ENCODE measurements around the gene NAA15. TPM values are rescaled to one million over a fixed set of nuclear protein-coding genes. Genes with fewer than 3 reads are reported as not detected.

NAA15 gene
- total RNA-seq, 4 donors from 2014 or later: 17.5 to 28.5 (median 20.5) TPM

DNA sequence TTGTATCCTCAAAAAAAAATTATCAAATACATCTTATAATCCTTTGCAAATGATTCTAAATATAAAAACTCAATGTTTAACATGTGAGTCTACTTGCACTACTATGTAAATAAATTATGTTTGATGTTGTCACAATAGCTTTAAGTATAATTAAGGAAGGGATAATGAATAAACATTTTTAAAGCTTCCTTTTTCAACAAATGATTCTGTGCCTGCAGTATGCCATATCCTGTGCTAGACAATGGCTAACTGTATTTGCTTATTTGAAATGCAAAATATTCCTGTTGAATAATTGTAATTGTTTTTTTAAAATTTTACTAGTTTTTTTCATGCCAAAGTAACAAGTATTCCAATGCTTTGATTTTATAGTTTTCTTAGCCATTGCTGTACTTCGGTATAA lies 60.0 kb downstream of the NAA15 start:
- DNase-seq (ENCODE audit: low spot score in 2 of 2): no peak
- no peak for TF ChIP-seq POLR2A (IDR thresholded peaks at IDR 0.05)
- TF ChIP-seq, protein P1, sequence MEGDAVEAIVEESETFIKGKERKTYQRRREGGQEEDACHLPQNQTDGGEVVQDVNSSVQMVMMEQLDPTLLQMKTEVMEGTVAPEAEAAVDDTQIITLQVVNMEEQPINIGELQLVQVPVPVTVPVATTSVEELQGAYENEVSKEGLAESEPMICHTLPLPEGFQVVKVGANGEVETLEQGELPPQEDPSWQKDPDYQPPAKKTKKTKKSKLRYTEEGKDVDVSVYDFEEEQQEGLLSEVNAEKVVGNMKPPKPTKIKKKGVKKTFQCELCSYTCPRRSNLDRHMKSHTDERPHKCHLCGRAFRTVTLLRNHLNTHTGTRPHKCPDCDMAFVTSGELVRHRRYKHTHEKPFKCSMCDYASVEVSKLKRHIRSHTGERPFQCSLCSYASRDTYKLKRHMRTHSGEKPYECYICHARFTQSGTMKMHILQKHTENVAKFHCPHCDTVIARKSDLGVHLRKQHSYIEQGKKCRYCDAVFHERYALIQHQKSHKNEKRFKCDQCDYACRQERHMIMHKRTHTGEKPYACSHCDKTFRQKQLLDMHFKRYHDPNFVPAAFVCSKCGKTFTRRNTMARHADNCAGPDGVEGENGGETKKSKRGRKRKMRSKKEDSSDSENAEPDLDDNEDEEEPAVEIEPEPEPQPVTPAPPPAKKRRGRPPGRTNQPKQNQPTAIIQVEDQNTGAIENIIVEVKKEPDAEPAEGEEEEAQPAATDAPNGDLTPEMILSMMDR (IDR thresholded peaks at IDR 0.05): no peak
- intact Hi-C loops (cut with DNase I; ENCODE audit: low total_unique reads): no loop called here
- 90 to 91% methylated on average over 1 of the region's 1 CpG for WGBS, 2 donors
- H3K4me3 ChIP-seq (ENCODE audit: low read depth, poor library complexity, severe bottlenecking): no peak overlapping the region

DNA sequence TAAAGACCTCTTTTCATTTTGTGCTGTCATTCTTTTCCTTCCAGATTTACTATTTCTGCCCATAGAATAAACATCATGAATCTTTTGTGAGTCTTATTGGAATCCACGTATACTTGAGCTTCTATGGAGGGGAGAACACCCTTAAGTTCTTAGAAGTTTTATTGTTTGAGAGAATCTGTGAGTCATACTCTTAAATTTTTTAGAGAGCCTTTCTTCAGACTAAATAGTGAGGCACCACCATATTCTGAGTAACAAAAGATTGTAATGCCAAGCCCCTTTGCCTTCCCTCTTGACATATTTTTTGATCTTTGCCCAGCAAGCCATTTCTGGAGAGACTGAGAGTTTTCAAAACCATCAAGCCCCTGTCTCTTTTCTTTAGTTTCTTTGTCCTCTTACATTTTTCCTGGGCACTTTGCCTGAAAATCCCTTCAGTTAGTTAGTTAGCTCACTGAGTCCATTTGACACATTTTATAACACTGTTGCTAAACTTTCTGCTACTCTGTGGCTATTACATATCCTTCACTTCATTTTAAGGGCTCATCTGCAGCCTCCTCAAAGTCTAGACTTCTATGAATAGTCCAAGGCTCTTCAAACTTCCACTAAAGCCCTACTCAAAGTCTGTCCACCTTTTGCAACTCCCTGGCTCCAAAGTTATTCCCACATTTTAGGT lies 66.3 kb downstream of the NAA15 start:
- no peak for DNase-seq (ENCODE audit: low spot score in 2 of 2)
- intact Hi-C loops (cut with DNase I; ENCODE audit: low total_unique reads): no loop called here
- WGBS, 2 donors: 59 to 63% methylated on average over 1 of the region's 1 CpG
- TF ChIP-seq POLR2A (IDR thresholded peaks at IDR 0.05): no peak
- TF ChIP-seq, protein P1 (IDR thresholded peaks at IDR 0.05): no peak
- no peak overlapping the region for H3K4me3 ChIP-seq (ENCODE audit: low read depth, poor library complexity, severe bottlenecking)

DNA sequence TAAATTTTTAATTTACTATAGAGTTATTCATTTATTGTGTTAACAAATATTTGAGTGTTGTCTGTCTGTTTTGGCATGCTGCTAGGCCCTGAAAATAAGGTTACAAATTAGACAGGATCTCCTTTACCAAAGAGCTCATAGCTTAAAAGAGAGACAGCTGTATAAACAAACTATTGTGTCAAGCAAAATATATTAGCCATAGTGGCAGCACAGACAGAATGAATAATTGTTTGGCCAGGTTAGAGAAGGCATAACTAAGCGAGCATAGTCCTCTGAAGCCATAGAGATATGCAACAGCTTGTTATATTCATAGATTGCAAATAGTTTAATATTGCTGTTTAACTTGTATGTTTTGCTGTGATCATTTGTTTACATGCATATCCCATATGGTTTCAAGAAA lies 67.7 kb downstream of the NAA15 start:
- DNase-seq (ENCODE audit: low spot score in 2 of 2): no peak
- 92 to 93% methylated on average over 1 of the region's 1 CpG for WGBS, 2 donors
- H3K4me3 ChIP-seq (ENCODE audit: low read depth, poor library complexity, severe bottlenecking): no peak overlapping the region
- intact Hi-C loops (cut with DNase I; ENCODE audit: low total_unique reads): no loop called here
- TF ChIP-seq, protein P1 (IDR thresholded peaks at IDR 0.05): no peak
- TF ChIP-seq POLR2A (IDR thresholded peaks at IDR 0.05): no peak

DNA sequence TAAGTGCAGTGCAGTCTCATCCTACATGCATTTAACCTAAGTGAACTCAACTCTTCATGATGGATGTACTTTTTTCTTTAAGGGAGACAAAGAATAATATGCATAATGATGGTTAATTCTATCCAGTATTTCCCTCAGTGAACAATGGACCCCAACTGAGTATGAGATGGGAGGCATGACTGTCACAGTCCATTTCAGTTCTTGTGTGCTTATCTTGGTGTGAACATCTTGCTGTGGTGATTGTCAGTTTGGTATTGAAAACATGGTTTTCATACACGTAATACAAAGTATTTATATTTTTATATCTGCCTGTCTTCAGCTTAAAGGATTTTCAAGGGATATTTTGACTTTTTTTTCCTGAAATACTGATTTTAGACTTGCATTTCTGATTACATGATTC lies 72.9 kb downstream of the NAA15 start:
- no peak for DNase-seq (ENCODE audit: low spot score in 2 of 2)
- intact Hi-C loops (cut with DNase I; ENCODE audit: low total_unique reads): no loop called here
- no peak overlapping the region for H3K4me3 ChIP-seq (ENCODE audit: low read depth, poor library complexity, severe bottlenecking)
- 100% methylated on average over 1 of the region's 1 CpG for WGBS, 2 donors
- no peak for TF ChIP-seq POLR2A (IDR thresholded peaks at IDR 0.05)
- TF ChIP-seq, protein P1 (IDR thresholded peaks at IDR 0.05): no peak

DNA sequence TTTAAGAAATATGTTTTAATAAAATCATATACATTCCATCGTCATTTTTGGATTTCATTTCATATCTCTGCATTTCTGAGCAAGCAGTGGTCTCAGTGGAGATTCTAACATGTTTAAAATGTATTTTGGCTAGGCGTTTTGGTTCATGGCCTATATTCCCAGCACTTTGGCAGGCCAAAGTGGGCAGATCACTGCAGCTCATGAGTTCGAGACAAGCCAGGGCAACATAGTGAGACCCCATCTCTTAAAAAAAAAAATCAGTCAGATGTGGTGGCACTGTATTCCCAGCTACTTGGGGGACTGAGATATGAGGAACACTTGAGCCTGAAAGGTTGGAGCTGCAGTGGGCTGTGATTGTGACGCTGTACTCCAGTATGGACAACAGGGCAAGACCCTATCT lies 85.1 kb downstream of the NAA15 start:
- TF ChIP-seq, protein P1 (IDR thresholded peaks at IDR 0.05): no peak
- no peak for TF ChIP-seq POLR2A (IDR thresholded peaks at IDR 0.05)
- DNase-seq (ENCODE audit: low spot score in 2 of 2): no peak
- intact Hi-C loops (cut with DNase I; ENCODE audit: low total_unique reads): no loop called here
- WGBS, 2 donors: 91 to 95% methylated on average over 4 of the region's 4 CpGs
- no peak overlapping the region for H3K4me3 ChIP-seq (ENCODE audit: low read depth, poor library complexity, severe bottlenecking)

DNA sequence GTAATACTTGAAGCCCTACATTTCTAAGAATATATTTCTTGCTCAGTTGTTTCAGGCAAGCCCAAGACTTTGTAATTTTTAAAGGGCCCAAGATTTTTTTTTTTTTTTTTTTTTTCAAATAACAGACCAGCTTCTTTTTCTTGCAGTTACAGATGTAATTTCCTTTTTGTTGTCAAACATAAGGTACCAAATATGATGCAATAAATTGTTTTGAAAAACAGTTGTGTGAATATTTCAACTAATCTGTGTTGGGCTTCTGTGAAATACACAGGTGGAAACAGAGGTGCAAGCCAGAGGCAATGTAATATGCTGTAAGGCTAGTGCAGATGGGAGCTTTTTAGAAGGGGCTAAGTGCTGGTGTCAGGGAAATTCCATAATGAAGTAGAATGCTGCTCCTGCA lies 87.8 kb downstream of the NAA15 start:
- no peak overlapping the region for H3K4me3 ChIP-seq (ENCODE audit: low read depth, poor library complexity, severe bottlenecking)
- no peak for TF ChIP-seq POLR2A (IDR thresholded peaks at IDR 0.05)
- TF ChIP-seq, protein P1 (IDR thresholded peaks at IDR 0.05): no peak
- no peak for DNase-seq (ENCODE audit: low spot score in 2 of 2)
- intact Hi-C loops (cut with DNase I; ENCODE audit: low total_unique reads): no loop called here

All from lower leg skin (tissue), 4 donors.